OCI-LY3 (cell line): Measurements from ENCODE around the gene FHL2.

Source experiments
- CTCF ChIP-seq: fragments of 200-600, 300-600 bp; sonication (generic); IDR thresholded peaks from 2 replicates; pipeline ENCODE4 v1.5.1; 2014; ENCODE audit warnings: antibody characterized with exemption, low read length, low read depth
- EZH2phosphoT487 ChIP-seq: fragments of 200-600 bp; shearing (Covaris generic); IDR thresholded peaks from 2 replicates; pipeline ENCODE4 v1.6.1; 2018; ENCODE audit warnings: antibody characterized with exemption, mixed run types, low read depth

GRCh38 chr2:105399207-105399861, 483 bp upstream of the FHL2 start:
- TF ChIP-seq CTCF (no peak), EZH2phosphoT487 (no peak)
